ENCODE measurements around the gene AGAP1. TPM values are rescaled to one million over a fixed set of nuclear protein-coding genes. Genes with fewer than 3 reads are reported as not detected.

Gene AGAP1
- total and polyA plus RNA-seq, 2 donors (not counting 3 experiments of a cell fraction or from before 2014, with no cell fraction given) = 10.2 to 20.9 TPM

GRCh38 chr2:235879116-235879515 lies 385.3 kb downstream of the AGAP1 start:
- Histone ChIP-seq H3K9me1 (replicated peaks; ENCODE audit: control insufficient read depth, extremely low read depth, insufficient read depth, low read length) (no peaks in the 10 kb centered on the region), H3K36me3 (ENCODE audit: control insufficient read depth in 2 of 2, extremely low read depth in 1 of 2, insufficient read depth in 2 of 2, low read length in 2 of 2) (no peaks in the 10 kb centered on the region), H2AFZ (ENCODE audit: low read depth, low read length) (no peak overlapping the region), H3K27me3 (ENCODE audit: control insufficient read depth in 2 of 2, insufficient read depth in 2 of 2, low read length in 2 of 2) (no peaks in the 10 kb centered on the region), H3K4me3 (replicated peaks in 1 of 3; ENCODE audit: insufficient read depth in 1 of 3, low read depth in 1 of 3, low read length in 3 of 3) (no peak overlapping the region), H3K79me2 (ENCODE audit: control insufficient read depth, insufficient read depth, low read length) (no peaks in the 10 kb centered on the region), H3K4me1 (ENCODE audit: control insufficient read depth, extremely low read depth, insufficient read depth, low read length) (no peaks in the 10 kb centered on the region), H3K4me2 (ENCODE audit: insufficient read depth, low read length) (no peak overlapping the region), H3K27ac (ENCODE audit: insufficient read depth, low read depth, low read length) (no peak overlapping the region), H3K9me3 (replicated peaks; ENCODE audit: control insufficient read depth, insufficient read depth, low read length) (no peaks in the 10 kb centered on the region), H4K20me1 (replicated peaks; ENCODE audit: control insufficient read depth, extremely low read depth, insufficient read depth, low read length) (no peaks in the 10 kb centered on the region), H3K9ac (replicated peaks; ENCODE audit: extremely low read depth, insufficient read depth, low read length) (no peak overlapping the region)
- BruUV-seq (replicated peaks) = no TSS peak
- no peak for TF ChIP-seq GATA2 (IDR thresholded peaks at IDR 0.05; ENCODE audit: insufficient read depth, insufficient read length, low read depth, low read length)
- TF ChIP-seq EZH2 (IDR thresholded peaks at IDR 0.05; ENCODE audit: borderline replicate concordance, low read depth, low read length, severe bottlenecking) = no peak
- no peak for TF ChIP-seq JUN (IDR thresholded peaks at IDR 0.05; ENCODE audit: borderline replicate concordance, insufficient read depth, insufficient read length, low read depth)
- TF ChIP-seq MAX (IDR thresholded peaks at IDR 0.05; ENCODE audit: insufficient read depth, insufficient read length) = no peak
- no peak for TF ChIP-seq POLR2A (IDR thresholded peaks at IDR 0.05; ENCODE audit: low read depth, low read length)
- TF ChIP-seq POLR2AphosphoS5 (IDR thresholded peaks at IDR 0.05; ENCODE audit: insufficient read depth, low read depth, low read length) = no peak
- TF ChIP-seq FOS (IDR thresholded peaks at IDR 0.05; ENCODE audit: borderline replicate concordance, insufficient read depth, low read length) = no peak
- no peak for TF ChIP-seq CTCF (IDR thresholded peaks at IDR 0.05; ENCODE audit: extremely low read depth in 1 of 2, insufficient read depth in 1 of 2, low read depth in 1 of 2, low read length in 2 of 2)
- no peak for TF ChIP-seq MYC (IDR thresholded peaks at IDR 0.05; ENCODE audit: low read depth, low read length)
- intact Hi-C loops (cut with micrococcal nuclease) = no loop called here
- ChIA-PET CTCF (no interaction called here), POLR2A (no interaction called here)
- DNase-seq (ENCODE audit: low read depth, low spot score) = no peak
- dilution Hi-C loops (cut with MboI; ENCODE audit: extremely low pct_ligation_motif_present, low sequenced_read_pairs) = no loop called here
- FAIRE-seq = no peak

All from endothelial cell of umbilical vein (primary cell).